Measurements from ENCODE around the gene CLDN1. TPM values are rescaled to one million over a fixed set of nuclear protein-coding genes. Genes with fewer than 3 reads are reported as not detected.

CLDN1 gene
- polyA plus RNA-seq, 1 of the 3 experiments (the other 2 are of a cell fraction) = 0.82 TPM

DNA sequence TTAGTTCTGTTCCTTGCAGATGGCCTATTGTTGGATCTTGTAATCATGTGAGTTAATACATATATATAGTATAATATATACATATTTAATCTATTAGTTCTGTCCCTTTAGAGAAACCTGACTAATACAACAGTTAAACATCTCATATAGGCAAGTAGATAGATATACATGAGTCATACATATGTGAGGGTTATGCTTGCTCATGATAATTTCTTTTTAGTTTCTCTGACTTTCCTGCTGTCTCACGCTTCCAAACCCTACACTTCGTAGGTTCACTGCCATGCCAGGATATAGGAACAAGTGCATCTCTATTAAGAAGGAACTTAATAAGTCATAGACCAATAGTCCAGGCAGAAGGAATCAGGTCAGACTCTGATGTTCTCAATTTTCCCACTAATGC, 48.9 kb upstream of the CLDN1 start (continued):
- TF ChIP-seq EZH2phosphoT487 (IDR thresholded peaks at IDR 0.05; ENCODE audit: borderline replicate concordance, low read depth) (no peak), NFIC (IDR thresholded peaks at IDR 0.05; ENCODE audit: borderline replicate concordance) (no peak), RXRA (IDR thresholded peaks at IDR 0.05; ENCODE audit: borderline replicate concordance, low read depth) (no peak), JUND (IDR thresholded peaks at IDR 0.05) (no peak), TEAD4 (IDR thresholded peaks at IDR 0.05; ENCODE audit: borderline replicate concordance, insufficient read depth) (no peak)

DNA sequence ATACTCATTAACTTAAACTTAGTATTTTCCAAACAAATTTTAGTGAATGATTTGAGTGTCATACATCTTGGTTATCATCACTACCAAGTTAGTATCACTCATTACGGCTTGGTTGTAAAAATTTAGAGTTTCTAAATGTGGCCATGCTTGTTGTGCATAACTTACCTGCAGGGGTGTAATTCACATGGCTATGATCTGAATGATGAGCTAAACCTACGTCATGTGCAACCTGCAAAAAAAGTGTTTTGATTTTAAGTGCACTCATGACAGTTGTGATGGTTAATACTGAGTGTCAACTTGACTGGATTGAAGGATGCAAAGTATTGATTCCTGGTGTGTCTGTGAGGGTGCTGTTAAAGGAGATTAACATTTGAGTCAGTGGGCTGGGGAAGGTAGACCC, 48.1 kb upstream of the CLDN1 start:
- H3K79me2 ChIP-seq (ENCODE audit: insufficient read depth) = no peaks in the 10 kb centered on the region
- H4K20me1 ChIP-seq (ENCODE audit: insufficient read depth) = no peaks in the 10 kb centered on the region
- ChIA-PET CTCF (no interaction called here), POLR2A (no interaction called here)
- H3K9me2 ChIP-seq = no peaks in the 10 kb centered on the region
- 30% methylated on average over 2 of the region's 2 CpGs for WGBS (ENCODE audit: low lambda C conversion rate)
- H3K4me2 ChIP-seq = no peak overlapping the region
- H3K27ac ChIP-seq (ENCODE audit: low read depth in 2 of 2, low read length in 1 of 2) = no peak overlapping the region
- no peak overlapping the region for H3K9ac ChIP-seq
- H3F3A ChIP-seq (replicated peaks; ENCODE audit: insufficient read depth) = no peaks in the 10 kb centered on the region
- H3K4me1 ChIP-seq (ENCODE audit: control insufficient read depth in 1 of 2, insufficient read depth in 2 of 2, low read depth in 1 of 2, low read length in 1 of 2) = no peaks in the 10 kb centered on the region
- H3K9me3 ChIP-seq = no peaks in the 10 kb centered on the region
- H3K4me3 ChIP-seq (ENCODE audit: low read depth in 2 of 2, low read length in 1 of 2) = no peak overlapping the region
- H3K36me3 ChIP-seq (replicated peaks in 1 of 2; ENCODE audit: control insufficient read depth in 1 of 2, insufficient read depth in 2 of 2, low read length in 1 of 2) = no peaks in the 10 kb centered on the region
- DNase-seq = no peak
- no peaks in the 10 kb centered on the region for H3K27me3 ChIP-seq (ENCODE audit: insufficient read depth)
- no peak overlapping the region for H2AFZ ChIP-seq (ENCODE audit: low read depth)
- TF ChIP-seq, protein P1, sequence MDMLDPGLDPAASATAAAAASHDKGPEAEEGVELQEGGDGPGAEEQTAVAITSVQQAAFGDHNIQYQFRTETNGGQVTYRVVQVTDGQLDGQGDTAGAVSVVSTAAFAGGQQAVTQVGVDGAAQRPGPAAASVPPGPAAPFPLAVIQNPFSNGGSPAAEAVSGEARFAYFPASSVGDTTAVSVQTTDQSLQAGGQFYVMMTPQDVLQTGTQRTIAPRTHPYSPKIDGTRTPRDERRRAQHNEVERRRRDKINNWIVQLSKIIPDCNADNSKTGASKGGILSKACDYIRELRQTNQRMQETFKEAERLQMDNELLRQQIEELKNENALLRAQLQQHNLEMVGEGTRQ (IDR thresholded peaks at IDR 0.05; ENCODE audit: borderline replicate concordance, low read depth, low read length) = no peak
- TF ChIP-seq RXRA (IDR thresholded peaks at IDR 0.05; ENCODE audit: borderline replicate concordance, low read depth) (no peak), JUND (IDR thresholded peaks at IDR 0.05) (no peak)
- TF ChIP-seq, protein P2, sequence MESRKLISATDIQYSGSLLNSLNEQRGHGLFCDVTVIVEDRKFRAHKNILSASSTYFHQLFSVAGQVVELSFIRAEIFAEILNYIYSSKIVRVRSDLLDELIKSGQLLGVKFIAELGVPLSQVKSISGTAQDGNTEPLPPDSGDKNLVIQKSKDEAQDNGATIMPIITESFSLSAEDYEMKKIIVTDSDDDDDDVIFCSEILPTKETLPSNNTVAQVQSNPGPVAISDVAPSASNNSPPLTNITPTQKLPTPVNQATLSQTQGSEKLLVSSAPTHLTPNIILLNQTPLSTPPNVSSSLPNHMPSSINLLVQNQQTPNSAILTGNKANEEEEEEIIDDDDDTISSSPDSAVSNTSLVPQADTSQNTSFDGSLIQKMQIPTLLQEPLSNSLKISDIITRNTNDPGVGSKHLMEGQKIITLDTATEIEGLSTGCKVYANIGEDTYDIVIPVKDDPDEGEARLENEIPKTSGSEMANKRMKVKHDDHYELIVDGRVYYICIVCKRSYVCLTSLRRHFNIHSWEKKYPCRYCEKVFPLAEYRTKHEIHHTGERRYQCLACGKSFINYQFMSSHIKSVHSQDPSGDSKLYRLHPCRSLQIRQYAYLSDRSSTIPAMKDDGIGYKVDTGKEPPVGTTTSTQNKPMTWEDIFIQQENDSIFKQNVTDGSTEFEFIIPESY (IDR thresholded peaks at IDR 0.05; ENCODE audit: borderline replicate concordance, low read depth) = no peak

DNA sequence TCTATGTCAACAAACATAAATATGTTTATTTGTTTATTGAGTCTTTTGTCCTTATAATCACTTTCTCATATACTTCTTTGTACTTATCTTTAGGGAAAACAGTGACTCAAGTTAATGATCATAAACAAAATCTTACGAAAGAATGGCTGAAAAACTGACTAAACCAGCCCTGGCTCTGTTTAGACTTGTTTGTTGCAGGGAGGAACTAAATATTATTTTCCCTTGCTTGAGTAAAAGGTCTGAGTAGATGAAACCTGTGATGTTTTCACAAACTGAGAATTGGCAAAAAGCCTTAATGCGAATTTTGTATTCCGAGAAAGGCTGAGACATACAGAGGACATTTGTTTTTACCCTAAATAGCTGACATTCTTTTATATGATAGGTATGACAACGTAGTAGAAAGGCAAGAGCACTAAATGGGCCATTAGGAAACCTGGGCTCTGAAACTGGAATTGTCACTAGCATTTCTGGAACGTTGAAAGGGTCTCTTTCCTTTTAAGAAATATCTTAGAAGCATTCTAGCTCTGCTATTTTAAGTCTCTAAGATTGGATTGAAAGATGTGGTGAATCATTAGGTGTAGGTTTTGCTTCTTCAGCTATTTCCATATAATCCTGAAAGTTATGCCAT, 47.5 kb upstream of the CLDN1 start:
- Histone ChIP-seq H3K79me2 (ENCODE audit: insufficient read depth) (no peaks in the 10 kb centered on the region), H3K27ac (ENCODE audit: low read depth in 2 of 2, low read length in 1 of 2) (no peak overlapping the region), H3K4me3 (ENCODE audit: low read depth in 2 of 2, low read length in 1 of 2) (no peak overlapping the region), H3K9me2 (no peaks in the 10 kb centered on the region), H3K4me1 (ENCODE audit: control insufficient read depth in 1 of 2, insufficient read depth in 2 of 2, low read depth in 1 of 2, low read length in 1 of 2) (no peaks in the 10 kb centered on the region), H4K20me1 (ENCODE audit: insufficient read depth) (no peaks in the 10 kb centered on the region), H3K9me3 (no peaks in the 10 kb centered on the region), H3F3A (replicated peaks; ENCODE audit: insufficient read depth) (no peaks in the 10 kb centered on the region), H3K27me3 (ENCODE audit: insufficient read depth) (no peaks in the 10 kb centered on the region), H2AFZ (ENCODE audit: low read depth) (no peak overlapping the region), H3K9ac (no peak overlapping the region), H3K4me2 (no peak overlapping the region), H3K36me3 (replicated peaks in 1 of 2; ENCODE audit: control insufficient read depth in 1 of 2, insufficient read depth in 2 of 2, low read length in 1 of 2) (no peaks in the 10 kb centered on the region)
- WGBS (ENCODE audit: low lambda C conversion rate) = 7% methylated on average over 5 of the region's 5 CpGs
- DNase-seq = no peak
- POLR2A ChIA-PET = no interaction called here
- CTCF ChIA-PET = no interaction called here
- TF ChIP-seq POLR2AphosphoS5 (IDR thresholded peaks at IDR 0.05; ENCODE audit: low read depth, low read length) (no peak), TCF12 (IDR thresholded peaks at IDR 0.05) (no peak), TAF1 (IDR thresholded peaks at IDR 0.05; ENCODE audit: borderline replicate concordance, low read depth, low read length) (no peak), RCOR1 (IDR thresholded peaks at IDR 0.05; ENCODE audit: low read length) (no peak), EP300 (IDR thresholded peaks at IDR 0.05; ENCODE audit: borderline replicate concordance in 1 of 2, low read depth in 1 of 2, low read length in 1 of 2) (no peak), FOSL2 (IDR thresholded peaks at IDR 0.05; ENCODE audit: borderline replicate concordance, low read depth) (no peak), ELF1 (IDR thresholded peaks at IDR 0.05) (no peak), EZH2phosphoT487 (IDR thresholded peaks at IDR 0.05; ENCODE audit: borderline replicate concordance, low read depth) (no peak), TEAD4 (IDR thresholded peaks at IDR 0.05; ENCODE audit: borderline replicate concordance, insufficient read depth) (no peak), NRF1 (IDR thresholded peaks at IDR 0.05; ENCODE audit: low read depth, low read length) (no peak)
- TF ChIP-seq, protein P3, sequence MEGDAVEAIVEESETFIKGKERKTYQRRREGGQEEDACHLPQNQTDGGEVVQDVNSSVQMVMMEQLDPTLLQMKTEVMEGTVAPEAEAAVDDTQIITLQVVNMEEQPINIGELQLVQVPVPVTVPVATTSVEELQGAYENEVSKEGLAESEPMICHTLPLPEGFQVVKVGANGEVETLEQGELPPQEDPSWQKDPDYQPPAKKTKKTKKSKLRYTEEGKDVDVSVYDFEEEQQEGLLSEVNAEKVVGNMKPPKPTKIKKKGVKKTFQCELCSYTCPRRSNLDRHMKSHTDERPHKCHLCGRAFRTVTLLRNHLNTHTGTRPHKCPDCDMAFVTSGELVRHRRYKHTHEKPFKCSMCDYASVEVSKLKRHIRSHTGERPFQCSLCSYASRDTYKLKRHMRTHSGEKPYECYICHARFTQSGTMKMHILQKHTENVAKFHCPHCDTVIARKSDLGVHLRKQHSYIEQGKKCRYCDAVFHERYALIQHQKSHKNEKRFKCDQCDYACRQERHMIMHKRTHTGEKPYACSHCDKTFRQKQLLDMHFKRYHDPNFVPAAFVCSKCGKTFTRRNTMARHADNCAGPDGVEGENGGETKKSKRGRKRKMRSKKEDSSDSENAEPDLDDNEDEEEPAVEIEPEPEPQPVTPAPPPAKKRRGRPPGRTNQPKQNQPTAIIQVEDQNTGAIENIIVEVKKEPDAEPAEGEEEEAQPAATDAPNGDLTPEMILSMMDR (IDR thresholded peaks at IDR 0.05) = no peak
- TF ChIP-seq, protein P4, sequence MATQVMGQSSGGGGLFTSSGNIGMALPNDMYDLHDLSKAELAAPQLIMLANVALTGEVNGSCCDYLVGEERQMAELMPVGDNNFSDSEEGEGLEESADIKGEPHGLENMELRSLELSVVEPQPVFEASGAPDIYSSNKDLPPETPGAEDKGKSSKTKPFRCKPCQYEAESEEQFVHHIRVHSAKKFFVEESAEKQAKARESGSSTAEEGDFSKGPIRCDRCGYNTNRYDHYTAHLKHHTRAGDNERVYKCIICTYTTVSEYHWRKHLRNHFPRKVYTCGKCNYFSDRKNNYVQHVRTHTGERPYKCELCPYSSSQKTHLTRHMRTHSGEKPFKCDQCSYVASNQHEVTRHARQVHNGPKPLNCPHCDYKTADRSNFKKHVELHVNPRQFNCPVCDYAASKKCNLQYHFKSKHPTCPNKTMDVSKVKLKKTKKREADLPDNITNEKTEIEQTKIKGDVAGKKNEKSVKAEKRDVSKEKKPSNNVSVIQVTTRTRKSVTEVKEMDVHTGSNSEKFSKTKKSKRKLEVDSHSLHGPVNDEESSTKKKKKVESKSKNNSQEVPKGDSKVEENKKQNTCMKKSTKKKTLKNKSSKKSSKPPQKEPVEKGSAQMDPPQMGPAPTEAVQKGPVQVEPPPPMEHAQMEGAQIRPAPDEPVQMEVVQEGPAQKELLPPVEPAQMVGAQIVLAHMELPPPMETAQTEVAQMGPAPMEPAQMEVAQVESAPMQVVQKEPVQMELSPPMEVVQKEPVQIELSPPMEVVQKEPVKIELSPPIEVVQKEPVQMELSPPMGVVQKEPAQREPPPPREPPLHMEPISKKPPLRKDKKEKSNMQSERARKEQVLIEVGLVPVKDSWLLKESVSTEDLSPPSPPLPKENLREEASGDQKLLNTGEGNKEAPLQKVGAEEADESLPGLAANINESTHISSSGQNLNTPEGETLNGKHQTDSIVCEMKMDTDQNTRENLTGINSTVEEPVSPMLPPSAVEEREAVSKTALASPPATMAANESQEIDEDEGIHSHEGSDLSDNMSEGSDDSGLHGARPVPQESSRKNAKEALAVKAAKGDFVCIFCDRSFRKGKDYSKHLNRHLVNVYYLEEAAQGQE (IDR thresholded peaks at IDR 0.05; ENCODE audit: low read depth, low read length) = no peak

Data from SK-N-SH (cell line).